Measurements from ENCODE around the gene KIF26B.

KIF26B gene

DNA sequence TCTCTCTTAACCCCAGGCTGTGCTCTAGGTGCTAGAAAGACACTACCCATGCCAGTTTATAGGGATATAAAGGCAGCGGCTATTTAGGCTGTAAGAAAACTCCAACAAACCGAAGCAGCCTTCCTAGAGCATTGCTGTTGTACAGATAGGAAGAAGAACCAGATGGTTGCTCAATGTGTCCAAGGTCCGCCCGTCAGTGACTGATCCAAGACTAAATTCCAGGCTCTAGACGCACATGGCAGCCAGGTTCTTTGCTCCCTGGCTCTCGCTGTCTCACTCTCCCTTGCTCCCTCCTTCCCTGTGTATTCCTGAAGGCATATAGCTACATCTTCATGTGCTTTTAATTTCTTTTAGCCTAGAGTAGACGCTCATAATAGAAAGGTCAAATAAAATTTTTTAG, 303.4 kb downstream of the KIF26B start:
- no peak for DNase-seq (ENCODE audit: low read depth in 1 of 2, low spot score in 1 of 2)

DNA sequence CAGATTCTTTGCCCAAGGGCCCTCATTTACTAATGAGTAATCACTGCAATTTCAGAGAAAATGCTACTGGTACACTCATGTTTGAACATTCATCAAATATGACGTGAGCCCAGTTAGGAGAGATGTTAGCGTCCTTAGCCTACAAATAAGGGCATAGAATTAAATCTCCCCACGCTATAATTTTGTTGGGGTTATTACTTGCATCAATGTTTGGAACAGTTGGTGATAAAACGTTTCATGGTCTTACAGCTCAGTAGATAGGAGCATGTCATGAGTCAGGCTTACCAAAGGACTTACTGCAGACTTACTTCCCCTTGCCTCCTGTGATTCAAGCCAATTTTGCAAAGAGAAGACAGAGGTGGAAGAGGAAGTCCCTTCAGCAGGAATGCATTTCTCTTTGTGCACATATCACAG, 304.0 kb downstream of the KIF26B start:
- no peak for DNase-seq (ENCODE audit: low read depth in 1 of 2, low spot score in 1 of 2)

- no peak for DNase-seq (ENCODE audit: low read depth in 1 of 2, low spot score in 1 of 2)
Observed at GRCh38 chr1:245459621-245460020, 304.8 kb downstream of the KIF26B start.

DNA sequence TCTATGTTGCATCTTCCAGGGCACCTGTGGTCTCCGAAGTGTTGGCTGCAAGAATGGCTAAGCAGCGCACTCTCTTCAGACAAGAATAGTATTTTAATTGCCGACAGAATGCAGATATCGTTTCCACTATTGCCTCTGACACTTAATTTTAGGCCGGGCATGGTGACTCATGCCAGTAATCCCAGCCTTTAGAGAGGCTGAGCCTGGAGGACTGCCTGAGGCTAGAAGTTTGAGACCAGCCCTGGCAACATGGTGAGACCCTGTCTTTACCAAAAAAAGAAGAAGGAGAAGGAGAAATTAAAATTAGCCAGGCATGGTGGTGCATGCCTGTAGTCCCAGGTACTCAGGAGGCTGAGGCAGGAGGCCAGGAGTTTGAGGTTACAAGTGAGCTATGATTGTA, 306.9 kb downstream of the KIF26B start:
- DNase-seq (ENCODE audit: low read depth in 1 of 2, low spot score in 1 of 2) = no peak

- no peak for DNase-seq (ENCODE audit: low read depth in 1 of 2, low spot score in 1 of 2)
Observed at GRCh38 chr1:245462161-245462560, 307.4 kb downstream of the KIF26B start.

GRCh38 chr1:245463392-245464165, 308.8 kb downstream of the KIF26B start:
- DNase-seq (ENCODE audit: low read depth in 1 of 2, low spot score in 1 of 2) = no peak

DNA sequence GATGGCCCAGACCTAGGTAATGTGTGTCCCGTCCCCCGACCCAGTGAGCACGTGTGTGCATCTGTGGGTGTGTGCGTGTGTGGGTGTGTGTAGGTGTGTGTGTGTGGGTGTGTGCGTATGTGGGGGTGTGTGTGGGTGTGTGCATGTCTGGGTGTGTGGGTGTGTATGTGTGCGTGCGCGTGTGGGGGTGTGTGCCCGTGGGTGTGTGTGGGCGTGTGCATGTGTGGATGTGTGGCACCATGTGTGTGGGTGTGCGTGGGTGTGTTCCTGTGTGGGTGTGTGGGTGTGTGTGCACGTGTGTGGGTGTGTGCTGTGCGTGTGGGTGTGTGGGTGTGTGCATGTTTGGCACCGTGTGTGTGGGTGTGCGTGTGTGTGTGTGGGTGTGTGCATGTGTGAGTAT, 309.5 kb downstream of the KIF26B start:
- no peak for DNase-seq (ENCODE audit: low read depth in 1 of 2, low spot score in 1 of 2)

DNA sequence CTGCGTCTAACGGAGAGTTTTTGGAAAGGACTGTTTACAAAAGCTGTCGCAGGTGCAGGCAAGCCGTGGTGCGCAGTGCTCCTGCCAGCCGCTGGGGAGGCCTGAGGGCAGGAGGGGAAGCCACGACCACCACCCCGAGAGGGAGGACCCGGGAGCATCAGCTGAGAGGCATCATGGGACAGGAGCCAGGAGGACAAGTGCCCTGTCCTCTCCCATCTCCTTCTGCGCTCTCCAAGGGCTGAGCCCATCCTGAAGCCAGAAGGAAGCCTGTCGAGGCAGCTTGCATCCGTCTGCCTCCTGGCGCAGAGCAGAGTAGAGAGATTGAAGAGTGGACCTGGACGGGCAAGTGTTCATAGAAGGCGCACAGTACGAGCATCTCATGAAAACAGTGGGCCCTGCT, 310.9 kb downstream of the KIF26B start:
- no peak for DNase-seq (ENCODE audit: low read depth in 1 of 2, low spot score in 1 of 2)

GRCh38 chr1:245466261-245466660, 311.5 kb downstream of the KIF26B start:
- no peak for DNase-seq (ENCODE audit: low read depth in 1 of 2, low spot score in 1 of 2)

- DNase-seq (ENCODE audit: low read depth in 1 of 2, low spot score in 1 of 2) = no peak
Observed at GRCh38 chr1:245467804-245468203, 313.0 kb downstream of the KIF26B start.

GRCh38 chr1:245469006-245469405, 314.2 kb downstream of the KIF26B start:
- DNase-seq (ENCODE audit: low read depth in 1 of 2, low spot score in 1 of 2) = no peak

DNA sequence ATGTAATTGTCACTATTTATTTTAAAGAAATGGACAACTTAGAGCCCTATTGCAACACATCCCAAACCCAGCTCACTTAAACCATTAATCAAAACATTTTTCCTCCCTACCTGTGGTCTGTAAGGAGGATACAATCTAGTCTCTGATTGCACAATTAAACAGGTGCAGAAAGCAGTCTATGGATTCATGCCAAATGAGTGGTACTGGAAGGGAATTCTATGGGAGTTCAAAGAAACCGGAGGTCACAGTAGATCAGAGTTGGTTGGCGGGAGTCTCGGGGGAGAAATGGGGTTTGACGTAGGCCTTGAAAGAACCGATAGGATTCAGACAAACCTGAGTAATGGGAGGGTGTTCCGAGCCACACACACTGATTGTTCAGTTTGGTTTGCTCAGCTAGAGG, 314.9 kb downstream of the KIF26B start:
- DNase-seq (ENCODE audit: low read depth in 1 of 2, low spot score in 1 of 2) = no peak

DNA sequence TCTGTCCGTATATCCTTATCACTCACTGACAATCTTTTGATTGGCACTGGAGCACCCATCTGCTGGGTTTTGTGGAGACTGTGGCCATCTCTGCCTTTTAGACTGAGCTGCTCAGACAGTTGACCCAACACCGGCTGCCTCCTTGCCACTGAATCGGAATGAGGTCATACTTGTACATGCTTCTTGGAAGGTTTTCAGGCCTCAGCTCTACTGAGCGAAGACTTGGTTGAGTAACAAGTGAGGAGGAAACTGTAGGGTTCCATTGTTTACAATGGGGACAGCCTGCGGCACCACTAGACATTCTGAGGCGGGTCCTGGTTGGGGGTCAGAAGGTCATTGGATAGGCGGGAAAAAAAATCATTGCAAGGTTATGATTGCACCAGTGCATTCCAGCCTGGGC, 320.3 kb downstream of the KIF26B start:
- DNase-seq (ENCODE audit: low read depth in 1 of 2, low spot score in 1 of 2) = no peak

DNA sequence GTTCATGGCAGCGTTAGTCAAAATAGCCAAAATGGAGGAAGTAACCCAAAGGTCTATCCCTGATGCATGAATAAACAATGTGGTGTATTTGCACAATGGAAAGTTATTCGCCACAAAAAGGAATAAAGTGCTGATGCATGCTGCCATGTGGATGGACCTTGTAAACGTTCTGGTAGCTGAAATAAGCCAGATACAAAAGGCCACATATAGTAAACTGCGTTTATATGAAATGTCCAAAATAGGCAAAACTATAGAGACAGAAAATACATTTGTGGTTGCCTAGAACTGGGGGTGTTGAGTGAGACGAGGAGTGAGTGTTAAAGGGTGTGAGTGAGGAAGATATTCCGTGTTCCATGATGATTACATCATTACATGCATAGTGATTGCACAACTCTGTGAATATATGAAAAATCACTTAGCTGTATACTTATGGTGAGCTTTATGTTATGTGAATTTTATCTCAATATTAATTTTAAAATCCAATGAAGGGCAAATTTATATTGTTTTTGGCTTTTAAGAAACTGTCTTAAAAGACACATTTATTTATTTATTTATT, 321.3 kb downstream of the KIF26B start:
- no peak for DNase-seq (ENCODE audit: low read depth in 1 of 2, low spot score in 1 of 2)

DNA sequence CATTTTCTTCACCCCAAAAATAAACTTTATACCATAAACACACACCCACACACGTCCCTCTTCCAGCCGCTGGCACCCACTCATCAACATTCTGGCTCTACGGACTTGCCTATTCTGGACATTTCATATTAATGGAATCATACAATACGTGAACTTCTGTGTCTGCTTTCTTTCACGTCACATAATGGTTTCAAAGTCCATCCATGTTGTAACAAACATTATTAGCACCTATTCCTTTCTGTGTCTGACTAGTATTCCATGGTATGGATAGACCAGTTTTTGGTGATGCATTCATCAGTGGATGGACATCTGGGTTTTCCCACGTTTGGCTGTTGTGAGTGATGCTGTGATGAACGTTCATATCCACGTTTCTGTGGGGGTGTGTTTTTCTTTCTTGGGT, 323.2 kb downstream of the KIF26B start:
- no peak for DNase-seq (ENCODE audit: low read depth in 1 of 2, low spot score in 1 of 2)

DNA sequence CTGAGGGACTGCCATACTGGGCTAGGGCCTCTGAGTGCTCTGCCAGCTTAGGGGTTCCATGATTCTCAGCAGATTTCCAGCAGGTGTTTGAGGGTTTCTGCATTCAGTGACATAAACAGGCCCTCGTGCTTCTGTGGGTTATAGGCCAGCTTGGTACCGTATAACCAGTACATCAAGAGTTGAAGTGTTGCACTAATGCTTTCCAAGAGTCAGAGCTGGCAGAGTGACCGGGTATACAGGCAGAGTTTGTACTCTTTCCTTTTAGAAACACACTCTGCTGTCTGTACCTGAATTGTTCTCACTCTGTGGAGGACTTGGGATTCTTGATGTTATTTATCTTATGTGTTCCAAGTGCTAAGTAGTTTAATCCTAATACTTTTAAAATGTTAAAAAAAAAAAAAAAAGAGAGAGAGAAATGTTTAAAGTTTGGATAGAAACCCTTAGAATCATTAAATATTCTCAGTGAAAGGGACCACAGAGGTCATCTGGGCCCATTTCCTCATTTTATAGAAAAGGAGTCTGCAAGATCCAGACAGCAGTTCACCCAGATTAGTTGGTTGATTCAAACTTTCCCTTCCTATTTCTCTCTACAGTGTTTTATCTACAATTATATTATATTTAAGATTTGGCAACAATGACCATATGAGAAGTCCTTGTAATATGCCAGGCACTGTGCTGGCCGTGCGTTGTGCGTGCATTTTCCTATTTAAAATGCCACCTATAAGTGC, 325.8 kb downstream of the KIF26B start:
- DNase-seq (ENCODE audit: low read depth in 1 of 2, low spot score in 1 of 2) = no peak

- DNase-seq (ENCODE audit: low read depth in 1 of 2, low spot score in 1 of 2) = no peak
Observed at GRCh38 chr1:245481261-245481660, 326.5 kb downstream of the KIF26B start.

DNA sequence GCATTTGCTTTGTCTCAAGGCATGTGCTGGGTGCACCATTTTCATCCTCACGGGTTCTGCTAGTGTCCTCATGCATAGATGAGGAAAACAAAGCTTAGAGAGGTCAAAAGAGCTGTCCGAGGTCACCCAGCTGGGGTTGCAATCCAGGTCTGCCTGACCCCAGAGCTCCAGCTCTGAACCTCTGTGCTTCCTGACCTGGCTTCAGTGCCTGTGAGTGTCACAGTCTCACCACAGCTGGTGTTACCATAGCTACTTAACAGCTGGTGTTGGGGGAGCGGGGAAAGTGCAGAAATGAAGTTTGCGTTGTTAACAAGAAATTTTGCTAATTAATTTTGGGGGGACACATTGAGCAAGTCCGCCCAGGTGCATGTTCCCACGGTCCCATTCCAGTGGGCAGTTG, 328.5 kb downstream of the KIF26B start:
- no peak for DNase-seq (ENCODE audit: low read depth in 1 of 2, low spot score in 1 of 2)

DNA sequence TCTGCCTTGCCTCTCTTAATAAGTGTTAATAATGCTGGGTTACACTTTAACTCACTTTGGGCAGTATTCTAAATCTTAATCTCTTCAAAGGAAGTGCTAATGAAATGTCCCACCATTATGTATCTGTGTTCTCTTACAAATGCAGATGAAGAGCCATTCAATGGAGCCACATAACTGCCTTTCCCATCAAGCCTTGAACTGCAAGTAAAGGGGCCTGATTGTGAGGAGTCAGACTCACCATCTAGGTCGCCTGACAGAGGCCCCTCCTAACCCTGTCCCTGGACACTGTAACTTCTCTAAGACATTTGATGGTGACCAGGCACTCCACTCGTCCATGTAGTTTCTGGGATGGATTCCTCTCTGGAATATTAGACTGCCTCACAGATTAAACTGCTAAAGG, 329.4 kb downstream of the KIF26B start:
- DNase-seq (ENCODE audit: low read depth in 1 of 2, low spot score in 1 of 2) = no peak

DNA sequence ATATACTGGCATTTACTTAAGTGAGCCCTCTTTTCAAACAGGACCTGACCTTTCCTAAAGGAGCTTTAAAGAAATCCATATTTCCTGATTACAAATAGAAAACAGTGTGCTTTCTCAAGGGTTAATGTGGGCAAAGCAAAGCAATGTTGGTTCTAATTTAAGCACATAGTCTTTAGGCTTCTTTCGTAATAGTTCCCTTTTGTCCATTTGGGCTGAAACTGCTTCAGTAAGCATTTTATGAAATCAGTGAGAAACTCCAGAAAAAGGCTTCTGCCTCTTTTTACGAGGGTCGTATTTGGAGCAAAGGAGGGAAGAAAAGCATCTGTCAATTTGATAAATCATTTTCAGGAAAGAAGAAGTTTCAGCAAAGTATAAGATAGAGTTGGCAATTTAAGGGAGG, 331.2 kb downstream of the KIF26B start:
- DNase-seq (ENCODE audit: low read depth in 1 of 2, low spot score in 1 of 2) = no peak

DNA sequence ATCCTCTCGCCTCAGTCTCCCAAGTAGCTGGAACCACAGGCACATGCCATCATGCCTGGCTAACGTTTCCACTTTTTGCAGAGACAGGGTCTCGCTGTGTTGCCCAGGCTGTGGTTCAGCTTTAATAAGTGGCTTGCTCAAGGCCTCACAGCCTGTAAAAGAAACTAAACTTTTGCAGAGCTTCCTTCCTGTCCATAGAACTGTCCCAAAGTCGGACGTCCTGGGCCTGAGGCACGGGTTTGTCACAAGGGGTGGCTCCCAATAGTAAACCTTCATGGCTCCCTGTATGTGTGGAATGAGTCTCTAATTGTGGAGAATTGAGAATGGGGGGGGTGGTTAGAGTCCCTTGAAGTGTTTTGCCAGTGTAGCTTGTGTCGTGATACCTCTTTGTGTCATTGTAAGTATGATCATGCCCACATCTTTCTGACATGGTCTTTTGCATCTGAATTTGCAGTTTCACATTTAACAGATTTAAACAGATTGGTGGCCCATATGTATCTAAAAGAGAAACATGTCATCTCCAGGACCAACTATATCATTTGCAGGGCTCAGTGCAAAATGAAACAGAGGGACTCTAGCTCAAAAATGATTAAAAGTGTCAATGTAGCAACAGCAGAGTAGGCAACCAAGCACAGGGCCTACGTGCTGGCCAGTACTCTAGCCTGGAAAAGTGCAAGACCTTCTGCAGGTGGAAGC, 332.1 kb downstream of the KIF26B start:
- no peak for DNase-seq (ENCODE audit: low read depth in 1 of 2, low spot score in 1 of 2)

Measured in stimulated activated CD4-positive, alpha-beta T cell treated with anti-CD3 and anti-CD28 coated beads, Interleukin-15, amount 100 ng/mL, for 1 hour (primary cell).